ENCODE results near the gene PDIA2.
"Not testable (repeated sequence)": the region's sequence is repeated elsewhere in the genome, so short reads cannot be mapped to it uniquely, and the experiment has no call there.

Gene PDIA2

GRCh38 chr16:263944-264343, 19.0 kb upstream of the PDIA2 start:
- DNase-seq (ENCODE audit: low spot score), result no peak

GRCh38 chr16:264440-264951, 18.5 kb upstream of the PDIA2 start:
- no peak for DNase-seq (ENCODE audit: low spot score)

GRCh38 chr16:265002-265529, 17.9 kb upstream of the PDIA2 start:
- DNase-seq (ENCODE audit: low spot score), result no peak

DNA sequence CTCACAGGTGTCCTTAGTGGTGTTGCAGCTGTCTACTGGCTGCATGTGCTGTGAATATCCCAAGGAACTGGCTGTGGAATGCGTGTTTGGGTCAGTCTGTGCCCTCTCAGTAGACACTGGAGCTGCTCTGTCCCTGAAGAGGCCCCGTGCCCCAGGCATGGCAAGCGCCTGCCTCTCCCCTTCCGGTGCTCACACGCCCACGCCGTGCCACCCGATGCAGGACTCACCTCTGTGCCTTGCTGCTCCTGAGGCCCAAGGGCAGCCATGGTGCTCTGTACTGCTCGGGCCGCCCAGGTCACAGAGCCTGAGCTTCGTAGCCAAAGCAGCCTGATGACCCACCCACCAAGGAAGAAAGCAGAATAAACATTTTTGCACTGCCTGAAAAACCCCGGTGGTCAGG, 17.3 kb upstream of the PDIA2 start:
- DNase-seq (ENCODE audit: low spot score), result peak; percentile 17

GRCh38 chr16:266258-267164, 16.5 kb upstream of the PDIA2 start:
- no peak for DNase-seq (ENCODE audit: low spot score)

GRCh38 chr16:267562-267961, 15.4 kb upstream of the PDIA2 start:
- not testable (repeated sequence) for DNase-seq (ENCODE audit: low spot score)

- DNase-seq (ENCODE audit: low spot score), result no peak
Observed at GRCh38 chr16:268141-269053, 14.6 kb upstream of the PDIA2 start.

DNA sequence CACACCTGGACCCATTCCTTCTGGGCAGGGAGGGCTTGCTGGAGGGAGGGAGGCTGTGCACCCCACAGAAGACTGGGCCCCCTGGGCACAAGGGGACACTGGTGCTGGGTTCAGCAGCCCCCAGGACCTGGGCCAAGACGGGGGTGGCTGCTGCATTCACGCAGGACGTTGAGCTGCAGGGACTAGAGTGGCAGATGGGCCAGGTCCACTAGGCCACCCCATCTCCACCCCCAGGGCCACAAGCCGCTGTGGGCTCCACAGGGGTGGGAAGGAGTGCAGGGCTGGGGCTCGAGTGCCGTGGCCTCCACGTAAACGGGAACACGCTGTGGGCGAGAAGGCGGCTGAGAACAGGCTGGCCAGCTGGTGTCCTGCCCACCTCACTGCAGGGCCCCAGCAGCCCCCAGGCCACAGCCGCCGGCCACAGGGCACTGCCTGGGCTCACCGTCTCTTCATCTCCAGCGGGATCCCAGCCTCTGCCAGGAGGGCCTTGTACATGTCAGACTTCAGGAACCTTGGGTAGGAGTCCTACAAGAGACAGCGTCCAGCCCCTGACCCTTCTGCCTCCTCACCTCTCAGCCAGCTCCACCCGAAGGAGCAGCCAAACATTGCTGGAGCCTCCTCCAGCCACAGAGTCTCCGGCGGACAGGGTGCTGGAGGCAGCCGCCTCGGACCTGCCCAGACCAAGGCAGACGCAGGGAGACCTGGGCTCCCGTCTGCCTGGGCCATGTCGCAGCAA, 13.7 kb upstream of the PDIA2 start:
- no peak for DNase-seq (ENCODE audit: low spot score)

DNA sequence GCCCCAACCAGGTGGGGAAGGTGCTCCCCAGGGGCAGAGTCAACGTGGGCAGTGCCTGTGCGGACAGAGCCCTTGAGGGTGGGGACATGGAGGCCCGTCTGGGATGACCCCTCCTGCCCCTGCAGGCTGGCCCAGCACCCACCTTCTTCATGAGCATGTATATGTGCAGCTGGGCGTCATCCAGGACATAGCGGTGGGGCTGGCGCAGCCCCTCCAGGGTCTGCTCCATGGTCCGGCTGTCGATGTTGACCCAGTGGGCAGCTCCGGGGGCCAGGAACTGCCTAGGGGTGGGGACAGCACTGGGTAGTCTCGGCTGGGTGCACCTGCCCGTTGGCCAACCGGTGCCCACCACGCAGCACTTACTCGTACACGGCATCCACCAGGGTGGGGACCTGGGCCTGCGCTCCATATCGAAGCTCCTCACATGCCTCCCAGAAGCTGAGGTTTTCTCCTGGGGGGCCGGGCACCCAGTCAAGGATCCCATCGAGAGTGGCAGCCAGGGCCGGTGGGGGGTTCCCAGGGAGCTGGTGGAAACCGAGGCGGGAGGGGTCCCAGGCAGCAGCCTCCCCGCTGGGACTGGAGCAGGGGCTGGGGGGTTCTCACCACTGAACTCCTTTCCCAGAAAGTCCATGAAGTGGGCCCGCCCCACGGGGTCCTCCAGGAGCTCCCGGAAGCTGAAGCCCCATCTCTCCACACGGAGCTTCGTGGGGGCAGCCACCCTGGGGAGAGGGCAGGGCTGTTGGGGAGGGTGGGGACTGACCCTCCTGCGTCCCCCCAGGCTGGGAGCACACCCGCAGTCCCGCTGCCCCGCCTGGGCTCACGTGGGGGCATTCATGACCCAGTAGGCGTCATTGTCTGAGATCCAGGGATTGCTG, 12.3 kb upstream of the PDIA2 start:
- DNase-seq (ENCODE audit: low spot score), result no peak

DNA sequence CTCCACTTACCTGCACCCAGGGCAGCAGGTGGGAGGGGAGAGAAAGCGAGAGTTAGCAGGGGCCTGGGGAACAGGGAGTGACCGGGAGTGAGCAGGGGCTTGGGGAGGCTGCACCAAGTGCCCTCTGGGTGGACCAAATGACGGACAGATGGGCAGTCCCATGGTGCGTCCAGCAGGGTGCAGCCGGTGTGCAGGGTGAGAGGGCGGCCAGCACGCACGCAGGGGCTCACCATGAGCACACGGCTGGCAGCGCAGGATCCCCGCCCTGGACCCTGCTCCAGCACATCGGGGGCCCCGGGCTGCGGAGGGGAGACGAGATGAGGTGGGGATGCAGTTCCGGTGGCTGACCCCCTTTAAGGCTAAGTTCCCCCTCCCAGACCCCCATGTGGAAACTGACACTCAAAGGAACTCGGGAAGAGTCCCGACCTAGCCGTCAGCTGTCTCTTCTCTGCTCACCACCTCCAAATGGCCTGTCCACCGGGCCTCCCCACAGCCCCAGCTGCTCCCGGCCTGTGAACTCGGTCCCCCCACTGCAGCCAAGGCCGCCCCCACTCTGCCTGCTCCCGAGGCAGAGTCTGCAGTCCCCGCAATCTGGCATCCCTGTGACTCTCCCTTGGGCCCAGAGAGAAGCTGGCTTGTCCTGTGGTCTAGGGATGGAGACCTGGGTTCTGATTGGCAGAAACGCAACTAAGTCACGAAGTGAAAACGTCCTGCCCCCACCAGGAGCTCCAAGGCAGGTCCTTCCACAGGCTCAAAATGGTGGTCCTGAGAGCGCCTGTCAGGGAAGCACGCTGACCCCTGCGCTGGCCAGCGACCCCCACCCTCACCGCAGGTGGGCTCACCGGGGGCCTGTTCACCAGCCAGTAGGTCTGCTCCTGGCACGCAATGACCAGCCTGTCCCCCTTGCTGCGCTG, 10.1 kb upstream of the PDIA2 start:
- DNase-seq (ENCODE audit: low spot score), result no peak

DNA sequence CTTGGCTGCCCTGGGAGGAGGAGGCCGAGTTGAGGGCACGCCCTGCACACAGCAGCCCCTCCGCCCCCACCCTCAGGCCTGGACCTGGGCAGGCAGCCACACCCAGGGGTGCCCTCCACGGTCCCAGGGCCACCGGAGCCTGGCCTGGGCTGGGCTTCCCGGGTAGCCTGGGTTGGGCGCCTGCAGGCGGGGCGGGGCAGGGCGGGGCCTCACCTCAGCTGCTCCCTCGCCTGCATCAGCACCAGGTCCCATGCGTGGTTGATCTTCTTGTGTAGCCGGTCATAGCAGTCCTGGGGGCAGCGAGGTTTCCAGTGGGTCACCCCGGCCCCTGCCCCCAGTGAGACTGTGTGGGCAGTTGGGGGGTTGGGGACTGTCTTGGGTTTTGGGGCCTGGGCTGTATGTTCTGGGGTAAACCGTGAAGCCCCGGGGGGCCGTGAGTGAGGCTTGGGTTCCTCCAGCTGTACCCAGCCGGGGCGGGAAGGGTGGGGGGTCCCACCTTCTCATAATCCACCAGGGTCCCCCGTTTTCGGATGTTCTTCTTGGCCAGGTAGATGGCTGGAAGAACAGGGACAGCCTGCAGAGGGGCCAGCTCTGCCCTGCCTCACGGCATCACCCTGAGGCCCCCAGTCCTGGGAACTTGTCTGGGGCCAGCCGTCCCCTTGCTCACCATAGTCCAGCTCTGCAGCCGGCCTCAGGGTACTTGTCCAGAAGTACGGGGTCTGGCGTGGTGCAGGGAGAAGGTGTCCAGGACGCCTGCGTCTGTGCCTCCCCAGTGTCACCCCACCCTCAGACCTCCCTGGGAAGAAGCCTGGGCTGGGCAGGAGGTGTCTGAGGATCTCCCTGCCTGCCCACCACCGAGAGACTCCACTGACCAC, 9.2 kb upstream of the PDIA2 start:
- no peak for DNase-seq (ENCODE audit: low spot score)

DNA sequence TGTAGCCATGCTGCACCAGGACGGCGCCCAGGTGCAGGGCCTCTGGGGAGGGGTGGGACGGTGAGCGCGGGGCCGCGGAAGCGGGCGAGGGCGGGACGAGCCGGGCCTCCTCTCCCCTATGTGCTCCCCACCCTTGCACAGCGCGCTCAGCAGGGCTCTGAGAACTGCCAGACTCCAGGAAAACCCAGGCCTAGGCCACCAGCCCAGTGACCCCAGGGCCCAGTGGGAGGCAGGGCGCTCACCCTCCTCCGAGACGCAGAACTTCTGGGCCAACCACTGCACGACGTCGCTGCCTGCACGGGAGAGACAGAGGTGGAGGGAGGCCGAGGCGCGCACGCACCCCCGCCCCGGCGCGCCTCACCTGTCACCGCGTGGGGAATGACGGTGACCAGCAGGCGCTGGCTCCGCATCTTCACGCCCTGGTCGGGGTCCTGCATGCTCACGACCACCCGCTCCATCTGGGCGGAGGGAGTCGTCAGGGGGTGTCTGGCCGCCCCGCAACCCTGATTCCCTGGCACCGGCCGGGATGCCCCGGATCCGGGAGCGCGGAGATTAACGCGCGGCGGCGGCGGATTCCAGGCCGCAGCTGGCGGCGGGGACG, 7.8 kb upstream of the PDIA2 start:
- DNase-seq (ENCODE audit: low spot score), result no peak

DNA sequence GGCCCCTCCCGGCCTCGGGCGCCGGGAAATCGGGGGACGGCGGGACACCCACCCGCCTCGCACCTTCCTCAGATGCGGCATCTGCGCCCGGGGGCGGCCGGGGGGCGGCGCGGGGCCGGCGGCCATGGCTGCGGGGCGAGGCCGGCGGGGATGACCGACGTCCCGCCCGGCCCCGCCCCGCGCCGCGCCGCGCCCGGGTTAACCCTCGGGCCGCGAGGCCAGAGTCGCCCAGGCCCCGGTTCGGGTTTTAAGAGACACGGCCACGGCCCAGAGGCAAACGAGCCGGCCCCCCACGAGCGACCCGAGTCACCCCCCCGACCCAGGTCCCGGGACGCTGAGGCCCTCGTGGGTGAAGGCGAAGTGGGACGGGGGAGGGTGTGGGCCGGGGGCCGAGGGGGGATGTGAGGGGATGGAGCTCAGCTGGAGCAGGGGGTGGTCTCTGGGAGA, 7.2 kb upstream of the PDIA2 start, which contains the start of gene RGS11:
TSS of gene RGS11 (minus strand) at position 159 of the 447 bp plus-strand sequence. CDS start at position 126, 33 bp downstream.
- no peak for DNase-seq (ENCODE audit: low spot score)

DNA sequence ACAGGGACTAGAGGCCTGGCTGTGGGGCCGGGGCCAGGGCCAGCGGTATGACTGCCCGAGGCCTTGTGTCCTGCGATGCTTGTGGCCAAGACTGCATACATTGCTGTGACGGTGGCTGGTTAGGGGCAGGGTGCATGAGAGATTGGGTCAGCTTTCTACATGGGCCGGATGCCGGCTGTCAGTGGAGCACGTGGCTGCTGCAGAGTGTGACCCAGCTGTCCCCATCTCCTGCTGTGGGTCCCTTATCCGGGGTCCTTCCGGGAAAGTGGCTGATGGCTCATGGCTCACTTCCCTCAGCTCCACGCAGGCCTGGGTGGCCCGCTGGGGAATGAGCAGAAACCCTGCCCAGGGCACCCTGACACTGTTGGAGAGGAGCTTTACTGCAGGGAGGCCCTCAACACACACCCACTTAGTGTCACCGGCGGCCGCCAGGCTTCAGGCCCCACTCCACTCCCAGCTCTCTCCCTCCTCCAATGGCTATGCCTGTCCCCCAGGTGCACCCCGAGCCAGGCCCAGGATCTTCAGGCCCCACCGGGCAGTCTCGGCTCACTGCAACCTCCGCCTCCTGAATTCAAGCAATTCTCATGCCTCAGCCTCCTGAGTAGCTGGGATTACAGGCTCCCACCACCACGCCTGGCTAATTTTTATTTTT, 6.4 kb upstream of the PDIA2 start:
- no peak for DNase-seq (ENCODE audit: low spot score)

- no peak for DNase-seq (ENCODE audit: low spot score)
Observed at GRCh38 chr16:278863-279366, 4.0 kb upstream of the PDIA2 start.

- no peak for DNase-seq (ENCODE audit: low spot score)
Observed at GRCh38 chr16:279531-279930, 3.4 kb upstream of the PDIA2 start.

DNA sequence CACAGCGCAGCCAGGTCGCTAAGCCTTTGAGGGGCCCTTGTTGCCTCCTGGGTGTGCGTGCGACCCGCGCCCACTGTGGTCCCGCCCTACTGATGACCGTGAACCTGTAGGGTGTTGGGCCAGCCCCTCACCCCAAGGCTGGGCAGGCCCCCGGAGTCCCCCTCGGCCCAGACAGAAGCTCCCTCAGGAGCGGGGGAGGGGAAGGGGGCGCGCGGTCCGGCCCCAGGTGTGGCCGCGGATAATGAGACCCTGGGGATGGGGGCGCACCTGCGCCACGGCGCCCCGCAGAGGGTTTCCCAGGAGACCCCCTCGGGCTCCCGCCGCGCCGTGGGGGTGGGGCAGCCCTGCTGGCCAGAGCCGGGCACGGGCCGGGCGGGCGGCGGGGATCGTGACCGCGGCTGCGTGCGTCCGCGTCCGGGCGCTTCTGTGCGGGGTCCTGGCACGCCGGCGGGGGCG, 2.9 kb upstream of the PDIA2 start:
- DNase-seq (ENCODE audit: low spot score), result no peak
